GM11168 (cell line): ENCODE results near the gene ASB18.

ENCODE experiments used
- in situ Hi-C: fragments of 300-500 bp; cut with MboI; formaldehyde crosslinking; loops from one replicate; pipeline ENCODE4 v1.12.0; 2022; ENCODE audit warnings: low sequenced_read_pairs; ENCODE audit not compliant: unreplicated experiment

The ASB18 gene

DNA sequence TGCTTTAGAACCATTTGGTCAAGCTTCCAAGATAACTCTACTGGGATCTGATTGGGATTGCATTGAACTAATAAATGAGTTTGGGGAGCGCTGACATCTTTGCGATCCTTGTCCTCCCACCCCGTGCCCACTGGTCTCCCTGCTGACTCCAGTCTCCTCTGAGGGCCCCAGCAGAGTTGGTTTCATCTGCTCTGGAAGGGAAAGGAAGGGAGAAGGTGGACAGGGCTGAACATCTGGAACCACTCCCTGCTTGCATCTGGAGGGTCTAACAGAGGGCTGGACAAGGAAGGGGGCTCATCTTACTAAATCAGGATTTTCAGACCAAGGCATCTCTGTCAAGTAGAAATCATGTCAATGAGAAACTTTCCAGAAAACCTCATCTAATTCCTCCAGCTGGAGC, 108.8 kb downstream of the ASB18 start:
- in situ Hi-C loops = no loop called here

DNA sequence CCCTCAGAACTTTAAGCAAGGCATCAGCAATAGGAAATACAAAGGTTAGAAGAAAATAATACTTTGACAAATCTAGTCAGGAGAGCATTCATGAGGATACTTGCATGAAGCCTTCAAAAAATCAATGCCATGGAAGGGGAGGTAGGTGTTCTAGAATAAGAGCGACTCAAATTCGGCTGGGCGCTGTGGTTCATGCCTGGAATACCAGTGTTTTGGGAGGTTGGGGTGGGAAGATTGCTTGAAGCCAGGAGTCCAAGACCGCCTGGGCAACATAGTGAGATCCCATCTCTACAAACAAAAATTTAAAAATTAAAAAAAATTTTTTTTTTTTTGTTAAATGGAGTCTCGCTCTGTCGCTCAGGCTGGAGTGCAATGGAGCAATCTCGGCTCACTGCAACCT, 117.8 kb downstream of the ASB18 start:
- in situ Hi-C loops = no loop called here

DNA sequence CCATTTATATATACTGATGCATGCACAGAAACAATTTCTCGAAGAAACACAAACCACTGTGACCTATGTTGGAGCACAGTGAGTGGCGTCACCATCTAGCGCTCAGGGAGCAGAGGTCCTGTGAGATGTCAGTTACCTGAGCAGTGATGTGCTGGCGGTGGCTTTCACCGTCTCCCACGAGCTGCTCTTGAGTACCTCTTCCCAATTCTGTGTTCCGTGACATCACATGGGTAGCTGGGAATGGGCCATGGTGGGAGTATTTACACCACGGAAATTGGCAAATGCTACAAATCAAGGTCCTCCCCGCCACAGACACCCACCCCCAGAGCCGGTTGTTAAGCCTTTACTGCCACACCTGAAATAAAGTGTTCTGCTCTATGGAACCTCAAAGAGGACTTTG, 120.4 kb downstream of the ASB18 start:
- in situ Hi-C loops = no loop called here
